GM23248 (cell line): ENCODE data around the gene SERPINE3.

ENCODE experiments used
- EZH2 ChIP-seq: fragments of 200-600 bp; sonication (generic); IDR thresholded peaks from 2 replicates; pipeline ENCODE4 v1.6.1; 2018; ENCODE audit warnings: antibody characterized with exemption, mild to moderate bottlenecking; ENCODE audit not compliant: insufficient read depth, poor library complexity, severe bottlenecking
- EZH2phosphoT487 ChIP-seq: fragments of 200-600 bp; sonication (generic); IDR thresholded peaks from 2 replicates; pipeline ENCODE4 v1.6.1; 2018; ENCODE audit warnings: antibody characterized with exemption, moderate library complexity, mild to moderate bottlenecking, low read depth; ENCODE audit not compliant: insufficient read depth

DNA sequence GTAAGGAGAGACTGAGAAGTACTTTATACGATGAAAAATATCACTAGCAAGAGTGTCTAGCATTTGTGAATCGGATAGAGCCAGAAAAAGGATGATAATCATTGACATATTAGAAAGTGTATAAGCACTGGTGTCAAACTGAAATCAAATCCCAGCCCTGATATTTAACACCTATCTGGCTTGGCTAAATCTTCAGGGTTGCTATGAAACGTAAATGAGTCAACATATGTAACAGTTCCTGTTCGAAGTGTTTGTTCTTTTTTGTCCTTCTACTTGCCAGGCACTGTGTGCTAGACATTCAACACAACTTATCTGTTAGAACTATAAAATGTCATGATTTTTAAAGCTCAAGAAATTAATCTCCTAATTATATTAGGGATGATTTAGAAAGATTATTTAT, 40.8 kb downstream of the SERPINE3 start:
- no peak for TF ChIP-seq EZH2
- TF ChIP-seq EZH2phosphoT487 = no peak
